Lower leg skin (tissue), 4 donors: ENCODE measurements around the gene PLCB1. TPM values are rescaled to one million over a fixed set of nuclear protein-coding genes. Genes with fewer than 3 reads are reported as not detected.
"Not testable (repeated sequence)": the region's sequence is repeated elsewhere in the genome, so short reads cannot be mapped to it uniquely, and the experiment has no call there.

Experiments
- DNase-seq, 2 donors: peaks; one replicate each; pipeline ENCODE4 v3.0.0-alpha.2; 2019; ENCODE audit warnings: low spot score in 2 of 2
- H3K4me3 ChIP-seq: fragments of 200-600 bp; sonication (generic); 2 replicates; pipeline ENCODE4 v1.5.1; 2017; ENCODE audit warnings: mild to moderate bottlenecking, low read depth; ENCODE audit not compliant: poor library complexity, severe bottlenecking
- CTCF ChIP-seq, 3 donors: fragments of 450-650 bp; IDR thresholded peaks; one replicate each; pipeline ENCODE4 v1.5.1; 2016; ENCODE audit warnings: antibody characterized with exemption in 3 of 3, mild to moderate bottlenecking in 3 of 3, moderate library complexity in 2 of 3
- POLR2A ChIP-seq, 2 donors: fragments of 450-650 bp; IDR thresholded peaks; one replicate each; pipeline ENCODE4 v1.6.1; 2016 to 2017; ENCODE audit warnings: antibody characterized with exemption in 2 of 2, mild to moderate bottlenecking in 1 of 2, moderate library complexity in 1 of 2
- WGBS, 2 donors: methylation state at CpG; one replicate each; pipeline ENCODE4 v1.1.5; 2018; 5-methylcytosine and 5-hydroxymethylcytosine counted together
- intact Hi-C: fragments of 100-400 bp; cut with DNase I; formaldehyde crosslinking; loops from one replicate; pipeline ENCODE4 v1.15.0; 2023; ENCODE audit warnings: low total_unique reads
- total RNA-seq, 4 donors: library from RNA; depleted of rRNA; stranded (reverse); fragments of >200 nt; gene quantifications; one replicate each; pipeline ENCODE4 v1.1.0, GENCODE V29; 2016

The PLCB1 gene
- total RNA-seq, 4 donors from 2014 or later, result 4.1 to 16.2 (median 9.1) TPM

GRCh38 chr20:8339349-8339748 is 207.3 kb downstream of the PLCB1 start:
- intact Hi-C loops, result no loop called here
- no peak overlapping the region for H3K4me3 ChIP-seq
- no peak for TF ChIP-seq POLR2A (IDR thresholded peaks at IDR 0.05)
- no peak for TF ChIP-seq CTCF (IDR thresholded peaks at IDR 0.05)
- WGBS, 2 donors, result 80 to 88% methylated on average over 3 of the region's 3 CpGs
- DNase-seq, result no peak

- DNase-seq, result no peak
- WGBS, 2 donors, result 98 to 100% methylated on average over 3 of the region's 3 CpGs
- H3K4me3 ChIP-seq, result no peak overlapping the region
- intact Hi-C loops, result no loop called here
- no peak for TF ChIP-seq CTCF (IDR thresholded peaks at IDR 0.05)
Observed at GRCh38 chr20:8342391-8342790, 210.3 kb downstream of the PLCB1 start.

- DNase-seq, result no peak
- 52 to 55% methylated on average over 3 of the region's 3 CpGs for WGBS, 2 donors
- intact Hi-C loops, result no loop called here
- H3K4me3 ChIP-seq, result no peak overlapping the region
- no peak for TF ChIP-seq CTCF (IDR thresholded peaks at IDR 0.05)
- TF ChIP-seq POLR2A (IDR thresholded peaks at IDR 0.05), result no peak
Observed at GRCh38 chr20:8344106-8344505, 212.0 kb downstream of the PLCB1 start.

- WGBS, 2 donors, result 66 to 67% methylated on average over 5 of the region's 5 CpGs
- intact Hi-C loops, result no loop called here
- no peak overlapping the region for H3K4me3 ChIP-seq
- TF ChIP-seq POLR2A (IDR thresholded peaks at IDR 0.05) (no peak), CTCF (IDR thresholded peaks at IDR 0.05) (no peak)
- no peak for DNase-seq
Observed at GRCh38 chr20:8344631-8345030, 212.6 kb downstream of the PLCB1 start.

GRCh38 chr20:8346700-8347270 is 214.7 kb downstream of the PLCB1 start:
- 71 to 76% methylated on average over 1 of the region's 1 CpG for WGBS, 2 donors
- no peak for DNase-seq
- H3K4me3 ChIP-seq, result no peak overlapping the region
- TF ChIP-seq CTCF (IDR thresholded peaks at IDR 0.05) (no peak), POLR2A (IDR thresholded peaks at IDR 0.05) (no peak)
- intact Hi-C loops, result no loop called here

GRCh38 chr20:8350225-8350624 is 218.2 kb downstream of the PLCB1 start:
- DNase-seq, intact Hi-C loops, H3K4me3 ChIP-seq: not testable (repeated sequence)
- 95% methylated on average over 2 of the region's 2 CpGs for WGBS, 2 donors
